ENCODE data around the gene NAA80. TPM values are rescaled to one million over a fixed set of nuclear protein-coding genes. Genes with fewer than 3 reads are reported as not detected.

NAA80 gene
- total and polyA plus RNA-seq, 2 of the 8 experiments (the other 6 are each of a cell fraction or from before 2014, with no cell fraction given): 11.3 to 16.7 TPM

DNA sequence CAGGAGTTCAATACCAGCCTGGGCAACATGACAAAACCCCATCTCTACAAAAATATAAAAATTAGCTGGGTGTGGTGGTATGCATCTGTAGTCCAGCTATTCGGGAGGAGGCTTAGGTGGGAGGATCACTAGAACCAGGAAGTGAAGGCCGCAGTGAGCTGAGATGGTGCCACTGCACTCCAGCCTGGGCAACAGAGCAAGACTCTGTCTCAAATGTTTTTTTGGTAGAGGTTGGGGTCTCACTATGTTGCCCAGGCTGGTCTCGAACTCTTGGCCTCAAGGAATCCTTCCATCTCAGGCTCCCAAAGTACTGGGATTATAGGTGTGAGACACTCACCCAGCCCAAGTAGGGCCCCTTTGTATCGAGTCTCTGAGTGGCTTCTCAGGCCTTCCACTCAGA lies 5.1 kb downstream of the NAA80 start (continued):
- TF ChIP-seq, protein P1, sequence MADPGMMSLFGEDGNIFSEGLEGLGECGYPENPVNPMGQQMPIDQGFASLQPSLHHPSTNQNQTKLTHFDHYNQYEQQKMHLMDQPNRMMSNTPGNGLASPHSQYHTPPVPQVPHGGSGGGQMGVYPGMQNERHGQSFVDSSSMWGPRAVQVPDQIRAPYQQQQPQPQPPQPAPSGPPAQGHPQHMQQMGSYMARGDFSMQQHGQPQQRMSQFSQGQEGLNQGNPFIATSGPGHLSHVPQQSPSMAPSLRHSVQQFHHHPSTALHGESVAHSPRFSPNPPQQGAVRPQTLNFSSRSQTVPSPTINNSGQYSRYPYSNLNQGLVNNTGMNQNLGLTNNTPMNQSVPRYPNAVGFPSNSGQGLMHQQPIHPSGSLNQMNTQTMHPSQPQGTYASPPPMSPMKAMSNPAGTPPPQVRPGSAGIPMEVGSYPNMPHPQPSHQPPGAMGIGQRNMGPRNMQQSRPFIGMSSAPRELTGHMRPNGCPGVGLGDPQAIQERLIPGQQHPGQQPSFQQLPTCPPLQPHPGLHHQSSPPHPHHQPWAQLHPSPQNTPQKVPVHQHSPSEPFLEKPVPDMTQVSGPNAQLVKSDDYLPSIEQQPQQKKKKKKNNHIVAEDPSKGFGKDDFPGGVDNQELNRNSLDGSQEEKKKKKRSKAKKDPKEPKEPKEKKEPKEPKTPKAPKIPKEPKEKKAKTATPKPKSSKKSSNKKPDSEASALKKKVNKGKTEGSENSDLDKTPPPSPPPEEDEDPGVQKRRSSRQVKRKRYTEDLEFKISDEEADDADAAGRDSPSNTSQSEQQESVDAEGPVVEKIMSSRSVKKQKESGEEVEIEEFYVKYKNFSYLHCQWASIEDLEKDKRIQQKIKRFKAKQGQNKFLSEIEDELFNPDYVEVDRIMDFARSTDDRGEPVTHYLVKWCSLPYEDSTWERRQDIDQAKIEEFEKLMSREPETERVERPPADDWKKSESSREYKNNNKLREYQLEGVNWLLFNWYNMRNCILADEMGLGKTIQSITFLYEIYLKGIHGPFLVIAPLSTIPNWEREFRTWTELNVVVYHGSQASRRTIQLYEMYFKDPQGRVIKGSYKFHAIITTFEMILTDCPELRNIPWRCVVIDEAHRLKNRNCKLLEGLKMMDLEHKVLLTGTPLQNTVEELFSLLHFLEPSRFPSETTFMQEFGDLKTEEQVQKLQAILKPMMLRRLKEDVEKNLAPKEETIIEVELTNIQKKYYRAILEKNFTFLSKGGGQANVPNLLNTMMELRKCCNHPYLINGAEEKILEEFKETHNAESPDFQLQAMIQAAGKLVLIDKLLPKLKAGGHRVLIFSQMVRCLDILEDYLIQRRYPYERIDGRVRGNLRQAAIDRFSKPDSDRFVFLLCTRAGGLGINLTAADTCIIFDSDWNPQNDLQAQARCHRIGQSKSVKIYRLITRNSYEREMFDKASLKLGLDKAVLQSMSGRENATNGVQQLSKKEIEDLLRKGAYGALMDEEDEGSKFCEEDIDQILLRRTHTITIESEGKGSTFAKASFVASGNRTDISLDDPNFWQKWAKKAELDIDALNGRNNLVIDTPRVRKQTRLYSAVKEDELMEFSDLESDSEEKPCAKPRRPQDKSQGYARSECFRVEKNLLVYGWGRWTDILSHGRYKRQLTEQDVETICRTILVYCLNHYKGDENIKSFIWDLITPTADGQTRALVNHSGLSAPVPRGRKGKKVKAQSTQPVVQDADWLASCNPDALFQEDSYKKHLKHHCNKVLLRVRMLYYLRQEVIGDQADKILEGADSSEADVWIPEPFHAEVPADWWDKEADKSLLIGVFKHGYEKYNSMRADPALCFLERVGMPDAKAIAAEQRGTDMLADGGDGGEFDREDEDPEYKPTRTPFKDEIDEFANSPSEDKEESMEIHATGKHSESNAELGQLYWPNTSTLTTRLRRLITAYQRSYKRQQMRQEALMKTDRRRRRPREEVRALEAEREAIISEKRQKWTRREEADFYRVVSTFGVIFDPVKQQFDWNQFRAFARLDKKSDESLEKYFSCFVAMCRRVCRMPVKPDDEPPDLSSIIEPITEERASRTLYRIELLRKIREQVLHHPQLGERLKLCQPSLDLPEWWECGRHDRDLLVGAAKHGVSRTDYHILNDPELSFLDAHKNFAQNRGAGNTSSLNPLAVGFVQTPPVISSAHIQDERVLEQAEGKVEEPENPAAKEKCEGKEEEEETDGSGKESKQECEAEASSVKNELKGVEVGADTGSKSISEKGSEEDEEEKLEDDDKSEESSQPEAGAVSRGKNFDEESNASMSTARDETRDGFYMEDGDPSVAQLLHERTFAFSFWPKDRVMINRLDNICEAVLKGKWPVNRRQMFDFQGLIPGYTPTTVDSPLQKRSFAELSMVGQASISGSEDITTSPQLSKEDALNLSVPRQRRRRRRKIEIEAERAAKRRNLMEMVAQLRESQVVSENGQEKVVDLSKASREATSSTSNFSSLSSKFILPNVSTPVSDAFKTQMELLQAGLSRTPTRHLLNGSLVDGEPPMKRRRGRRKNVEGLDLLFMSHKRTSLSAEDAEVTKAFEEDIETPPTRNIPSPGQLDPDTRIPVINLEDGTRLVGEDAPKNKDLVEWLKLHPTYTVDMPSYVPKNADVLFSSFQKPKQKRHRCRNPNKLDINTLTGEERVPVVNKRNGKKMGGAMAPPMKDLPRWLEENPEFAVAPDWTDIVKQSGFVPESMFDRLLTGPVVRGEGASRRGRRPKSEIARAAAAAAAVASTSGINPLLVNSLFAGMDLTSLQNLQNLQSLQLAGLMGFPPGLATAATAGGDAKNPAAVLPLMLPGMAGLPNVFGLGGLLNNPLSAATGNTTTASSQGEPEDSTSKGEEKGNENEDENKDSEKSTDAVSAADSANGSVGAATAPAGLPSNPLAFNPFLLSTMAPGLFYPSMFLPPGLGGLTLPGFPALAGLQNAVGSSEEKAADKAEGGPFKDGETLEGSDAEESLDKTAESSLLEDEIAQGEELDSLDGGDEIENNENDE (IDR thresholded peaks at IDR 0.05; ENCODE audit: insufficient replicate concordance, low read length): no peak
- no peak for TF ChIP-seq CBX8 (IDR thresholded peaks at IDR 0.05; ENCODE audit: borderline replicate concordance, low read depth, low read length)
- no peak for TF ChIP-seq EP300 (IDR thresholded peaks at IDR 0.05; ENCODE audit: borderline replicate concordance in 1 of 2, low read depth in 2 of 2, low read length in 2 of 2)
- no peak for TF ChIP-seq RBBP5 (IDR thresholded peaks at IDR 0.05; ENCODE audit: borderline replicate concordance, low read depth, low read length)
- TF ChIP-seq CHD1 (IDR thresholded peaks at IDR 0.05; ENCODE audit: low read depth, low read length): no peak
- TF ChIP-seq HDAC2 (IDR thresholded peaks at IDR 0.05; ENCODE audit: borderline replicate concordance in 1 of 2, low read depth in 2 of 2, low read length in 2 of 2): no peak
- no peak for TF ChIP-seq SRF (IDR thresholded peaks at IDR 0.05; ENCODE audit: low read depth, low read length)
- TF ChIP-seq KDM1A (IDR thresholded peaks at IDR 0.05; ENCODE audit: borderline replicate concordance, low read length): no peak
- no peak for TF ChIP-seq SIX5 (IDR thresholded peaks at IDR 0.05; ENCODE audit: low read depth, low read length)
- TF ChIP-seq TAF1 (IDR thresholded peaks at IDR 0.05; ENCODE audit: low read depth, low read length): no peak

Measured in H1 (cell line).